Mucosa of descending colon (tissue), 3 donors: ENCODE measurements around the gene ELMO1. TPM values are rescaled to one million over a fixed set of nuclear protein-coding genes. Genes with fewer than 3 reads are reported as not detected.

Experiments
- ATAC-seq: fragments of 200-7000 bp; cut with Tn5 transposase; one replicate; pipeline ENCODE4 v1.9.1; 2020; ENCODE audit warnings: mild to moderate bottlenecking, moderate library complexity
- DNase-seq, 3 donors: peaks; one replicate each; pipeline ENCODE4 v3.0.0-alpha.2; 2020
- H3K36me3 ChIP-seq: fragments of 200-600 bp; one replicate; pipeline ENCODE4 v1.8.0; 2021; ENCODE audit warnings: low read depth, mild to moderate bottlenecking
- H3K4me1 ChIP-seq: fragments of 200-600 bp; one replicate; pipeline ENCODE4 v1.8.0; 2021; ENCODE audit warnings: low read depth, mild to moderate bottlenecking
- H3K4me3 ChIP-seq: fragments of 200-600 bp; one replicate; pipeline ENCODE4 v1.8.0; 2021; ENCODE audit warnings: mild to moderate bottlenecking
- H3K9me3 ChIP-seq: fragments of 200-600 bp; one replicate; pipeline ENCODE4 v1.8.0; 2021; ENCODE audit warnings: mild to moderate bottlenecking
- intact Hi-C, 2 donors: fragments of 100-400 bp; cut with DNase I in 1 of 2; cut with micrococcal nuclease in 1 of 2; formaldehyde crosslinking; loops; one replicate each; pipeline versions ENCODE4 v1.11.0 to v1.11.1; 2022; cut with DNase I, micrococcal nuclease
- total RNA-seq, 3 donors: library from RNA; stranded (reverse); fragmentation: NEBNext Ultra II Directional in 2 of 3; extraction: Animal tissue kit (Norgen Biotek cat#: 25700) in 2 of 3; gene quantifications; one replicate each; pipeline versions ENCODE4 v1.2.1 to v1.2.4, GENCODE V29; 2021 to 2023
- TF ChIP-seq, protein P1 (sequence below): fragments of 200-600 bp; IDR thresholded peaks from one replicate; pipeline ENCODE4 v1.8.0; 2022; ENCODE audit warnings: antibody characterized with exemption, mild to moderate bottlenecking
- donor health status: DM: no; HTN: no; CAD: no; lungs with moderate emphysema.
- donor health status: DM: no; HTN: no; CAD: no.
- donor health status: DM: no; HTN: yes; CAD: no.

ELMO1 gene
- total RNA-seq, 3 donors from 2014 or later, result 9.7 to 27.2 (median 18.2) TPM

- ATAC-seq (peak; percentile 17), DNase-seq (peak in 1 of 3 donors; percentile 16)
- Histone ChIP-seq H3K9me3 (no peaks in the 10 kb centered on the region), H3K4me3 (no peak overlapping the region), H3K4me1 (no peaks in the 10 kb centered on the region), H3K36me3 (no peaks in the 10 kb centered on the region)
- TF ChIP-seq, protein P1, sequence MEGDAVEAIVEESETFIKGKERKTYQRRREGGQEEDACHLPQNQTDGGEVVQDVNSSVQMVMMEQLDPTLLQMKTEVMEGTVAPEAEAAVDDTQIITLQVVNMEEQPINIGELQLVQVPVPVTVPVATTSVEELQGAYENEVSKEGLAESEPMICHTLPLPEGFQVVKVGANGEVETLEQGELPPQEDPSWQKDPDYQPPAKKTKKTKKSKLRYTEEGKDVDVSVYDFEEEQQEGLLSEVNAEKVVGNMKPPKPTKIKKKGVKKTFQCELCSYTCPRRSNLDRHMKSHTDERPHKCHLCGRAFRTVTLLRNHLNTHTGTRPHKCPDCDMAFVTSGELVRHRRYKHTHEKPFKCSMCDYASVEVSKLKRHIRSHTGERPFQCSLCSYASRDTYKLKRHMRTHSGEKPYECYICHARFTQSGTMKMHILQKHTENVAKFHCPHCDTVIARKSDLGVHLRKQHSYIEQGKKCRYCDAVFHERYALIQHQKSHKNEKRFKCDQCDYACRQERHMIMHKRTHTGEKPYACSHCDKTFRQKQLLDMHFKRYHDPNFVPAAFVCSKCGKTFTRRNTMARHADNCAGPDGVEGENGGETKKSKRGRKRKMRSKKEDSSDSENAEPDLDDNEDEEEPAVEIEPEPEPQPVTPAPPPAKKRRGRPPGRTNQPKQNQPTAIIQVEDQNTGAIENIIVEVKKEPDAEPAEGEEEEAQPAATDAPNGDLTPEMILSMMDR, result no peak
- intact Hi-C loops, result no loop called here
Measured at GRCh38 chr7:37092548-37092947, 356.1 kb downstream of the ELMO1 start.

DNA sequence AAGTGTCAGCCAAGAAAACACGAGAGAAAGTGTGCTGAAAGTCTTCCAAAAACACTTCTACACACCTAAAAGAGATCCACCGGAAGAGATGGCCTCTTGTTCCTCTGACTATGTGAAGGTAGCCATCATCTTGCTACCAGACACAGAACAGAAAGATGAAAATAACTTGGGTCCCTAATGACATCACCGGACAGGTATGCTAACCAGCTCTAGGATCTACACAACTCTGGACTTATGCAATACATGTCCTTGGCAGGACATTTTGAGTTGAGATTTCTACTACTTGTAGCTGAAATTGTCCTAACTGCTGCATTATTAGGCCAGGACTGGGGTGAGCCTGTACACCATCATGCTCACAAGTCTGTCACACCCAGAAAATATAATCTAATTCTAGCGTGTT lies 358.7 kb downstream of the ELMO1 start:
- Histone ChIP-seq H3K36me3 (no peaks in the 10 kb centered on the region), H3K4me1 (no peaks in the 10 kb centered on the region), H3K9me3 (no peaks in the 10 kb centered on the region), H3K4me3 (no peak overlapping the region)
- DNase-seq (no peak), ATAC-seq (no peak)
- intact Hi-C loops, result no loop called here
- TF ChIP-seq, protein P1, result no peak

GRCh38 chr7:37085600-37085999 lies 363.1 kb downstream of the ELMO1 start:
- DNase-seq, result no peak
- no peak for ATAC-seq
- Histone ChIP-seq H3K4me1 (no peaks in the 10 kb centered on the region), H3K9me3 (no peaks in the 10 kb centered on the region), H3K4me3 (no peak overlapping the region), H3K36me3 (no peaks in the 10 kb centered on the region)
- intact Hi-C loops, result no loop called here
- TF ChIP-seq, protein P1, result no peak

DNA sequence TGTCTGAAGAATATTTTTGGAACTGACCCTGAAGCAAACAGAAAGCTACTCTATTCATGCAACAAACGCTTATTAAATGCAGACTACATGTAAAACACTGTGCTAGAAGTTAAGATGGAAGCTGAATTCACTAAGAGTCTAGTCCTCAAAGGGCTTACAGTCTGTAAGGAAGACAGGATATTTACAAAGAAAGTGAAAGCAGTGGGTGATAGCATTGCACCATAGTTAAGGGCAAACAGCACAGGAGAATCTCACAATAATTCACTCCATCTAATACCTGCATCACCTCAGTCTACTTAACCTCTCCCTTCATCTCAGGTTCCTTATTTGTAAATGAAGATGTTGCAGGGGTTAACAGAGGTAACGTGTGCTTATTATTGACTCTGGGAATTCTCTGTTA lies 364.4 kb downstream of the ELMO1 start:
- Histone ChIP-seq H3K4me3 (no peak overlapping the region), H3K36me3 (no peaks in the 10 kb centered on the region), H3K9me3 (no peaks in the 10 kb centered on the region), H3K4me1 (no peaks in the 10 kb centered on the region)
- DNase-seq (no peak), ATAC-seq (no peak)
- TF ChIP-seq, protein P1, result no peak
- intact Hi-C loops, result no loop called here

DNA sequence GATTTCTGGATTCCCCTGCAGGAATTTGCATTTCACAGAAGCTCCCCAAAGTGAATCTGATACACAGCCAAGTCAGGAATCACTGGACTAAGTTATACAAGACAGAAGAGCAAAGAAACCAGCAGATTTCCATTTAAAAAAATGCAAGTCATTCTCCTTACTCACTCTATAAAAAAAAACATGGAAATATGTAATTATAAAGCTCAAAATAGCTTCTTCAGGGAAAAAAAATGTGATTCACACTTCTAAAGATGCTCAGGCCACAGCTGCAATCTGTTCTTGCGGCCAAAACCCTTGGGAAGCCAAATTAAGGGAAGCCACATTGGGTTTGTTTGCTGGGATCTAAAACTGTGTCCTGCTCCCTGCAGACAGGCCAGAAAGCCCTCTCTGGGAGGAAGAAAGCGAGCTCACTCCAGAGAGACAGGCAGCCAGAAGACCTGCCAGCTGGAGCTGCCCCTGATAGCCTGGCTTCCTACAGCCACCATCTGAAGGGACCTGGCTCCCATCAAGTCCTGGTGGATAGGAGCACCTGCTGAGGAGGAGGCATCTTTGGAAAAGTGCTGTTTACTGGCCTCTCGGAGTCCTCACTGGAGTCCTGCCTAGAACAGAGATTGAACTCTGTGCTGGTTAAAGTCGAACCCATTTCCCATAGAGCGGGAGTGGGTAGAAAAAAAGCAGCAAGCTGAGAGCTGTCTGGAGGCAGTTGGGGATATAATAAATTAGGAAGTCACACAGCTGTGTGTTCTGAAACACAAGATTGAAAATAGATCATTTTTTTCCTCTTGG lies 365.2 kb downstream of the ELMO1 start:
- Histone ChIP-seq H3K4me3 (no peak overlapping the region), H3K9me3 (no peaks in the 10 kb centered on the region), H3K4me1 (no peaks in the 10 kb centered on the region), H3K36me3 (no peaks in the 10 kb centered on the region)
- DNase-seq (peak in 1 of 3 donors; percentile 10), ATAC-seq (no peak)
- TF ChIP-seq, protein P1, result no peak
- intact Hi-C loops, result no loop called here
